D721Med (cell line): ENCODE results near the gene EDA2R.

Experiments used
- DNase-seq: peaks from one replicate; pipeline ENCODE4 v3.0.0; 2011; ENCODE audit warnings: low spot score; ENCODE audit not compliant: insufficient read length
- FAIRE-seq: peaks from 2 replicates; lab custom pipeline; 2011; peaks lifted over from hg19 to GRCh38; lab: Jason Lieb, UNC
- CTCF ChIP-seq: IDR thresholded peaks from 2 replicates; pipeline ENCODE4 v1.5.1; 2012; ENCODE audit warnings: mild to moderate bottlenecking, control low read depth; ENCODE audit not compliant: insufficient read depth; ENCODE audit errors: missing control alignments

The EDA2R gene

GRCh38 chrX:66674506-66674905, 35.6 kb upstream of the EDA2R start:
- DNase-seq (no peak), FAIRE-seq (no peak)

DNA sequence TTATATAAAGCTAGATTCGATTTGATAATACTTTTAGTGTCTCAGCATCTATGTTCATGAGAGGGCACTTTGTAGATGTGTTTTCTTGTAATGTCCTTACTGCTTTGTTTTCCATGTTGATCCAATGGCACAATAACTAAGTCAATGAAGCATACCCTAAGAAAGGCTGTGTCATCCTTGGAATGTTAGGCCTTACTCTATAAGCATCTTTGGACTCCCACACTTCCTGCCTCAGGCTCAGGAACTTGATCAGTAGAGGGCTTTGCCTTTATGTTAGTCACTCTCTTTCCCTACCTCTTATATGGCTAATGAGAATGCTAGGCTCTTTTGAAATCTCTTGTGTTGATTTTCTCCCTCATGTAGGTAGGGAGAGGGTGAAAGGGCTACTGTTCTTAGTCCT, 33.2 kb upstream of the EDA2R start:
- DNase-seq = no peak
- no peak for FAIRE-seq
- no peak for TF ChIP-seq CTCF

More at GRCh38 chrX:66674506-66674905, 35.6 kb upstream of the EDA2R start:
- no peak for TF ChIP-seq CTCF

GRCh38 chrX:66654411-66654810, 15.5 kb upstream of the EDA2R start:
- DNase-seq (no peak), FAIRE-seq (no peak)
- no peak for TF ChIP-seq CTCF

DNA sequence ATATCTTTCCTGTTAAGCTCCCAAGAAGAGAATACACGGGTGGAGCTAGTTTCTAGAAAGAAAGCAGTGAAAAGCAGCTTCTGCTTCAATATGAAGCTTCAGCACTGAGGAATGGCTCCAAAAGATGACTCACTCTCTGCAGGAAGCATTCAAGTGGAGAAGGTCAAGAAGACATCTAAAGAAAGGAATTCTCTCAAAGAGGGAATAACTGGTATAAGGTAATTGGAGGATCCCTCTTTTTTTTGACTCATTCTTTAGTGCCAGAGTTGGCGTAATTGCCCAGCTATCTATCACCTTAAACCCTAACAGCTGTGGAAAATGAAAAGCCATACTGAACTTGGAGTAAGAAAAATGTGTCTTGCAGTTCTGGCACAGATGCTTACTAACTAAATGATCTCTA, 3.5 kb downstream of the EDA2R start:
- FAIRE-seq (no peak), DNase-seq (no peak)
- no peak for TF ChIP-seq CTCF

- no peak for TF ChIP-seq CTCF
- FAIRE-seq (no peak), DNase-seq (no peak)
Measured at GRCh38 chrX:66634272-66634671, 4.6 kb downstream of the EDA2R start.

DNA sequence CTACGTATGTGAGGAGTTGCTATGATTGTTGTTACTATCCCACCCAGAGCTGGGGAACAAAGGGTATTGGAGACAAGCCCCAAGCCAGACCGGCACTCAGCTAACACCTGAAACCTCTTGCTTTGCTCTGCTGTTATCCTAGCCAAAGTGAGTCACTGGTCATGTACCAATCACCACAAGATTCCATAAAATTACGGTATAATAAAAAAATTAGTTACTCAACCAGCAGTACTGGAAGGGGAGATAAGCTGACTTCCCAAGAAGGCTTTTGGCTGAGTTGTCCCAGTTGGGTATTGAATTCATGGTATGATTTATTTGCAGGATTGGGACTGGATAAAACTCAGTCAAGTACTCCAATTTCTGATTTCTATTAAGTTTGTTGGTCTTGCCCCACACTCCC, 5.3 kb downstream of the EDA2R start:
- FAIRE-seq (no peak), DNase-seq (no peak)
- no peak for TF ChIP-seq CTCF

- no peak for FAIRE-seq
- no peak for TF ChIP-seq CTCF
- DNase-seq = no peak
Measured at GRCh38 chrX:66632981-66633380, 5.9 kb downstream of the EDA2R start.
